Body of pancreas (tissue), 4 donors: ENCODE data around the gene ZNF532.

ENCODE experiments used
- POLR2A ChIP-seq, 3 donors: fragments of 450-650 bp; IDR thresholded peaks; one replicate each; pipeline ENCODE4 v1.6.1; 2016; ENCODE audit warnings: antibody characterized with exemption in 3 of 3, mild to moderate bottlenecking in 2 of 3
- TF ChIP-seq, protein P1 (sequence below), 7 experiments: fragments of 450-650 bp in 4 of 7; fragments of 200-600 bp in 3 of 7; sonication (generic) in 3 of 7; IDR thresholded peaks; one replicate each; pipeline ENCODE4 v1.5.1; 2016 to 2019; ENCODE audit warnings: antibody characterized with exemption in 7 of 7

DNA sequence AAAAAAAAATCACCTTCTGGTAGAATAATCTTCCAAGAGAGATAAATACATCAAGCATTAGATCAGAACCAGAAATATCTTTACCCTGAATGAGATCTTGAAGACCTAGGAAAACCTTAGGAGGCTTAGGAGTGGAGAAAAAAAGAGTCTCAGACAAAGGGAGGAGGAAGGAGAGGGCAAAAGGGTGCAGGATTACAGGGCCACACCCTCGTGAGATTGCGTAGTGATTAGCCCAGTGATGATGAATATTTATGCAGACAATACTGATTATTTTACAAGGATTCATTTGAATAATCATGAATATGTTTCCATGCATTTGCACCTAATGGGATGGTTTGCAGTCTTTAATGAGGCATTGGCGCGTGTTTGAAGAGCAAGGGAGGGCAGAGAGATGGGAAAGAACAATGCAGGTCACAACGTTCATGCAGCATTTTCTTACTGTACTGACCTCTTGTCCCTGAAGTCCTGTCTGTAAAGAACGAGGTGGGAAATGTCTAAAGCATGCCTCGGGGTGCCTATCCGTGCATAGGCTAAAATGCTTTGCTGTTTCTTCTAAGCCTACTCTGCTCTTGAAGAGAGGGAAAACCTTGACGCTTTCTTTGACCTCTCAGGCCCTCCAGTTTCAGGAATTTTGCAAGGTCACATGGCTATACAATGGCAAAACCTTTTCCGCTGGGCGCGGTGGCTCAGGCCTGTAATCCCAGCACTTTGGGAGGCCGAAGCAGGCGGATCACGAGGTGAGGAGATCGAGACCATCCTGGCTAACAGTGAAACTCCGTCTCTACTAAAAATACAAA is 18.6 kb upstream of the ZNF532 start:
- TF ChIP-seq, protein P1, sequence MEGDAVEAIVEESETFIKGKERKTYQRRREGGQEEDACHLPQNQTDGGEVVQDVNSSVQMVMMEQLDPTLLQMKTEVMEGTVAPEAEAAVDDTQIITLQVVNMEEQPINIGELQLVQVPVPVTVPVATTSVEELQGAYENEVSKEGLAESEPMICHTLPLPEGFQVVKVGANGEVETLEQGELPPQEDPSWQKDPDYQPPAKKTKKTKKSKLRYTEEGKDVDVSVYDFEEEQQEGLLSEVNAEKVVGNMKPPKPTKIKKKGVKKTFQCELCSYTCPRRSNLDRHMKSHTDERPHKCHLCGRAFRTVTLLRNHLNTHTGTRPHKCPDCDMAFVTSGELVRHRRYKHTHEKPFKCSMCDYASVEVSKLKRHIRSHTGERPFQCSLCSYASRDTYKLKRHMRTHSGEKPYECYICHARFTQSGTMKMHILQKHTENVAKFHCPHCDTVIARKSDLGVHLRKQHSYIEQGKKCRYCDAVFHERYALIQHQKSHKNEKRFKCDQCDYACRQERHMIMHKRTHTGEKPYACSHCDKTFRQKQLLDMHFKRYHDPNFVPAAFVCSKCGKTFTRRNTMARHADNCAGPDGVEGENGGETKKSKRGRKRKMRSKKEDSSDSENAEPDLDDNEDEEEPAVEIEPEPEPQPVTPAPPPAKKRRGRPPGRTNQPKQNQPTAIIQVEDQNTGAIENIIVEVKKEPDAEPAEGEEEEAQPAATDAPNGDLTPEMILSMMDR (IDR thresholded peaks at IDR 0.05) = no peak
- TF ChIP-seq POLR2A (IDR thresholded peaks at IDR 0.05) = no peak
